Measurements from ENCODE around the gene MRPL54.
A peak's percentile ranks its signal among the peaks of the same experiment; 100 is the strongest.

Gene MRPL54

GRCh38 chr19:3762501-3763459 is at the start of gene MRPL54:
TSS of gene MRPL54 (plus strand) at chr19:3762682. CDS start at chr19:3762701, 19 bp downstream.
- peak; percentile 99 for DNase-seq

DNA sequence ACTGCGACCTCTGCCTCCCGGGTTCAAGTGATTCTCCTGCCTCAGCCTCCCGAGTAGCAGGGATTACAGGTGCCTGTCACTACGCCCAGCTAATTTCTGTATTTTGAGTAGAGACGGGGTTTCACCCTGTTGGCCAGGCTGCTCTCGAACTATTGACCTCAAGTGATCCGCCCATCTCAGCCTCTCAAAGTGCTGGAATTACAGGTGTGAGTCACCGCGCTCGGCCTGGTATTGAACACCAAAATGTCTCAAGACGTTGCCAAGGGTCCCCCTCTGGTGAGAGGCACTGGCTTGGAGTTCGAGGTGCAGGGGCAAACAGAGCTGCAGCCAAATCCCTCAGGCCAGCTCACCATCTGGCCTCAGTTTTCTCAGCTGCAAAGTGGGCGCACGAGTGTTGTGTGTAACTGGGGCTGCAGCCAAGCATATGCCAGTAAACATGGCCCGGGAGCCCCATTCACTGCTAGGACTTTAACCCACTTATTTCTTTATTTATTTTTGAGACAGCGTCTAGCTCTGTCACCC is 46.3 kb upstream of the MRPL54 start:
- DNase-seq = no peak

- DNase-seq = no peak
These were observed 42.6 kb upstream of the MRPL54 start for GRCh38 chr19:3719868-3720267.

DNA sequence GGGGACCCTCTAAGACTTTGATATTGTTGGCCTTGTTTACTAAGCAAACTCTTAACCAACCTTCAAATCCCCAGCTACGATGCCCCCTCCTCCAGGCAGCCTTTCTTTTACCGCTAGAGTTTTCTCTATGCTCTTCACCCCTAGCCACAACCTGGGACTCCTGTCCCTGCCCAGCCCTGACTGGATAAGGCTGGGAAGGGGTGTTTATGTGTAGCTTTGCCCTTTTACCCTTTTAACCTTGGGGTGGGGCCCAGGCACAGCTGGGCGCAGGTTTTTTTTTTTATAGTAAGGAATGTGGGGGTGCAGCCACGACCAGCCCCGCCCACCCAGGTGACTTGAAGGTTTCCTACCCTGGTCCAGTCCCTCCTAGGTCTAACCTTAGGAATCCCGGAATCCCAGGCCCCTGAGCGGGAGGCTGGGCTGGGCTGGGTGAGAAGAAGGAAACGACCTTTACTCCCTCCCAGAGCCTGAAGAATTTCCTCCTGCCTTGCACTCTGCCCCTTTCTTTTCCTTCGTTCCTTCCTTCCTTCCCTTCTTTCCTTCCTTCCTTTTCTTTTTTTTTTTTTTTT is 42.0 kb upstream of the MRPL54 start:
- no peak for DNase-seq

DNA sequence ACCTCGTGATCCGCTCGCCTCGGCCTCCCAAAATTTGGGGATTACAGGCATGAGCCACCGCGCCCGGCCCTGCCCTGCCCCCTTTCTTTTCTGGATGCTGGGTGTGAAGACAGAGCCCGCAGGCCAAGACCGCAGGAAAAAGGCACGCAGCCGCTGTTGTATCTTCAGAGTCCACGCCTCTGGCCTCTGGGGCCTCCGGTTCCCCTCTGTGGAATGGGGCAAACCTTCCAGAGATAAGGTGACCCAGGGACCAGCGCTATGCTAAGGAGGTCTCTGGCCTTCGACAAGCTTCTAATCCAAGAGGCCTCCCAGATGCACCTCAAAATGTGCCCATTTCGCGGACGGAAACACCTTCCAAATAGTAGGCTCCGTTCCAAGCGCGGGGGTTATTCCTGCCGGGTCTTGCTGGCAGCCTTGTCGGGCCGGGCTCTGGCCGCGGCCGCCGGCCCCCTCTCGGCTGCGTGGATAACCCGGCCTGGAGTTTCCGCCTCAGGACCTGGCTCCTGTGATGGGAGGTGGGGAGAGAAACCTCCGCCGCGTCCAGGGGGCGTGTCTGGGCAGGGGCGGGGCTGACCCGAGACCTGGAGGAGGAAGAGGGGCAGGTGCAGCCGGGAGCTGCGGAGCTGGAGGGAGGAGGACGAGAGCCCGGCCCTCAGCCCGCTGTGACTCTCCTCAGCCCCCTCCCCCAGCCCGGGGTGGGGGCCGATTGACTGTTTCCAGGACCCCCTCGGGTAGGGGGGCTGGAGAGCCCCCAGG is 41.2 kb upstream of the MRPL54 start:
- DNase-seq = peak; percentile 90

DNA sequence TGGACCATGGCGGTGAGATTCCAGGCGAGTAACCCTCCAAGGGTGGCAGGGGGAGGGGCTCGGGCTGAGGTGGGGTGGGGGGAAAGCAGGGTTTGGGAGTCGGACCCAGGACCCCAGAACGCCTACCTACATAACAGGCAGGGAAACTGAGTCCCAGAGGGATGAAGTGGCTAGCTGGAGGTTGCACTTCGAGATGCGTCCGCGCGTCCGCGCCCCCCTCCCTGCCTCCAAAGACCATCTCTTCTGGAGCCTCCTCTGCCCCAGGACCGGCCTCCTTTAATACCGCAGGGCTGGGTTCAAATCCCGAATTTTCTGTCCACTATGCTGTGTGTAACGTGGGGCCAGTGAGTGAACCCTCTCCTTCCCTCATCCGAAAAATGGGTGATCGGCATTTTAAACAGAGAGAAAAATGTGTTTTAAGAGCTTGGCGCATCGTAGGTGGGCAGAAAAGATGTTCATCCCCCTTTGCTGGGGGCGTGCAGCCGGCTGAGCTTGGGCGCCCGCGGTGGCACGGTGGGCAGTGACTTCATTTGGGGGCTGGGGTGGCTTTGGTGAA is 40.5 kb upstream of the MRPL54 start:
- no peak for DNase-seq

DNA sequence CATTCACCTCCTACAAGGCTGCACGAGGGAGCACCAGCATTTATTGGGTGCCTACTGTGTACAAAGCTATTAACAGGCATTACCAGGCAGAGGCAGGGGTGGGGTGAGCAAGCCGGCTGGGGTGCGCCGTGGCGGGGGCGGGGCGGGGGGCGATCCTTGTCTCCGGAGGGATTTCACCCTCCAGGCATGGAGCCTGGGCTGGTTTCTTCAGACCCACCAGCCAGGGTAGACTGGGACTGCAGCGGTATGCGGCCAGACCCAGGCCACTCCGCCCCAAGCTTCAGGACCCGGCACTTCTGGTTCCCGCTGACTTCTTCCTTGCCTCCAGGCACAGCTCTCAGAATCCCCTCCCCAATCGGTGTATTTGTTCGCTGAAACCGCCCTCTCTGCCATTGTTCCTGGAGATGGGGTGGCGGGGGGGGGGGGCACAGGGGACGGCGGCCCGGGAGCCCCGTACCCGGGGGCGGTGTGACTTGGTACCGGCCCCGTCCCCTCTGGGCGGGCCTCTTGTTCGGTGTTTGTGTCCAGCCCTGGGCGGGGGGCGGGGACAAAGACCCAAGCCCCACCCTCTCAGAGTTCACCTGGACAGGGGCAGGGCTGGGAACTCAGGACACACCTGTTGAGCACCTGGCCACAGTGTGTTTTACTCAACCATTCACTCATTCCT is 39.9 kb upstream of the MRPL54 start:
- DNase-seq = no peak

DNA sequence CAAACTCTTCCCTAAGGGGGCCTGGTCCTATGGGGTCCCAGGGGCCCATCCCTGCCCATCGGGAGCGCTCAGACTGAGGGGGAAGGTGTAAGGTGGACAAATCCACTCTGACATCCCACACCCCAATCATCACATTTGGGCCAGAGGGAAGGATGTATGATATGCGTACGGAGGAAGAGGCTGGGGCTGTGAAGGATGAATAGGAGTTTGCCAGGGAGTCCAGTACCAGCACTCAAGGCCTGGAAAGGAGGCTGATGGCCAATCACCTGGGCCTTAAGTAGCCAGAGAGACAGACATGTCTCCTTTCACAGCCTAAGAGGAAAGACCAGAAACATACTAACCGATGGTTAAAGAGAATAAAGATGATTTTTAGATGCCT is 39.4 kb upstream of the MRPL54 start:
- no peak for DNase-seq

- DNase-seq = no peak
These were observed 38.6 kb upstream of the MRPL54 start for GRCh38 chr19:3723883-3724282.

DNA sequence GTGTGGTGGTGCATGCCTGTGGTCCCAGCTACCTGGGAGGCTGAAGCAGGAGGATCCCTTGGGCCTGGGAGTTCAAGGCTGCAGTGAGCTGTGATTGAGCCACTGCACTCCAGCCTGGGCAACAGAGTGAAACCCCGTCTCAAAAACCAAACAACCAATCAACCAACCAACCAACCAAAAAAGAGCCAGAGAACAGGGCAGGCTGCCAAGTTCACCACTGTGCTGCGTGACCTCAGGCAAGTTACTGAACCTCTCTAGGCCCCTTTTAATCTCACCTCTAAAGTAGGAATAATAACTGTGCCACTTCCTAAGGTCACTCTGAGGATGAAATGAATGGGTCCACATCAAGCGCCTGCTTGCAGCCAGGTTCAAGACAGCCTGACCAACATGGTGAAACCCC is 37.4 kb upstream of the MRPL54 start:
- no peak for DNase-seq

- DNase-seq = no peak
These were observed 36.7 kb upstream of the MRPL54 start for GRCh38 chr19:3725640-3726310.

GRCh38 chr19:3730457-3730958 is 32.0 kb upstream of the MRPL54 start:
- no peak for DNase-seq

- no peak for DNase-seq
These were observed 30.4 kb upstream of the MRPL54 start for GRCh38 chr19:3732108-3732507.

DNA sequence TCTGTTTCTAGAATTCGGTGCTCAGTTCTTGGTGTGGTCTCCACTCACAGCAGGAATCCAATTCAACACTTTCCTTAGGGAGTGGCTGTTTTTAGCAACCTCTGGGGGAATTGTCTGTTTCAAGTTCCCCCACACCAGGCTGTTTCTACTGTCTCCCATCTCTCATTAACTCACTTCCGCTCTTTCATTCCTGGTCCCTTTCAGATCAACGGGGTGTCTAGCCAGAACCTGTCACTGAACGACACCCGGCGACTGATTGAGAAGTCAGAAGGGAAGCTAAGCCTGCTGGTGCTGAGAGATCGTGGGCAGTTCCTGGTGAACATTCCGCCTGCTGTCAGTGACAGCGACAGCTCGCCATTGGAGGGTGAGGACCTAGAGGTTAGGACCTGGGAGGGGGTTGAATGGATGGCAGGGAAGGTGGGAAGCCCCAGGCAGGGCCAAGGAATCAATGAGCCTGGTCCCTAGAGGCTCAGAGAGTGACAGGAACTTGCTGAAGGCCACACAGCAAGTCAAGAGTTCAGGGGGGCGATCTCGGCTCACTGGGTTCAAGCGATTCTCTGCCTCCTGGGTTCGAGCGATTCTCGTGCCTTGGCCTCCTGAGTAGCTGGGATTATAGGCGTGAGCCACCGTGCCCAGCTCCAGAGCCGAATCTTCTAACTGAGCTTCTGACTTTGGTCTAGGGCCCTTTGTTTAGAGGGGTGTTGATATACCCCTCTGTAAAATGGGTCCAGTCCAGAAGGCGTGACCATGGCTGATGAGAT is 28.8 kb upstream of the MRPL54 start:
- DNase-seq = no peak

DNA sequence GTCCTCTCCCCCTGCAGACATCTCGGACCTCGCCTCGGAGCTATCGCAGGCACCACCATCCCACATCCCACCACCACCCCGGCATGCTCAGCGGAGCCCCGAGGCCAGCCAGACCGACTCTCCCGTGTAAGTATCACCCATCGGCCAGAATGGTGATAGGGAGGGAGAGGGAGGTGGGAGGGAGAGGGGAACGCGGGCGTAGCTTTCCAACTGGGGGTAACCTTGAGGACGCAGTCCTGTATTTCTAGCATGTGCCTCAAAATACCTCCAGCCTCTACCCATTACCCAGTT is 28.2 kb upstream of the MRPL54 start:
- no peak for DNase-seq

GRCh38 chr19:3736106-3736724 is 26.3 kb upstream of the MRPL54 start:
- no peak for DNase-seq

- no peak for DNase-seq
These were observed 24.8 kb upstream of the MRPL54 start for GRCh38 chr19:3737487-3738205.

- no peak for DNase-seq
These were observed 23.8 kb upstream of the MRPL54 start for GRCh38 chr19:3738477-3739220.

DNA sequence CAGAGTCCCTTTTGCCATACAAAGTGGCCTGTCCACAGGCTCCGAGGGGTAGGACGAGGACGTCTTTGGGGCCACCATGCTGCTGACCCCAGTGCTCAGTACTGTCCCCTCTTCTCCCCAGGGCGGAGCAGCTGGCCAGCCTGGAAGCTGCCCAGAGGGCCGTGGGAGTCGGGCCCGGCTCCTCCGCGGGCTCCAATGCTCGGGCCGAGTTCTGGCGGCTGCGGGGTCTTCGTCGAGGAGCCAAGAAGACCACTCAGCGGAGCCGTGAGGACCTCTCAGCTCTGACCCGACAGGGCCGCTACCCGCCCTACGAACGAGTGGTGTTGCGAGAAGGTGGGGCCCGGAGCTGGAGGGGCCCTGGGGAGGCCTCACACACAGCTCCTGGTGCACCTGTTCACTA is 22.1 kb upstream of the MRPL54 start:
- DNase-seq = no peak

Measured in activated CD4-positive, CD25-positive, alpha-beta regulatory T cell treated with anti-CD3 and anti-CD28 coated beads, Interleukin-2, amount 50 U/mL, for 72 hours (primary cell).